Left lung (tissue), 10 donors: Measurements from ENCODE around the gene RAB29. TPM values are rescaled to one million over a fixed set of nuclear protein-coding genes. Genes with fewer than 3 reads are reported as not detected.

Source experiments
- ATAC-seq: fragments of 200-7000 bp; cut with Tn5 transposase; one replicate; pipeline ENCODE4 v1.9.1; 2020; ENCODE audit warnings: moderate library complexity
- DNase-seq, 4 donors: peaks; one replicate each; pipeline ENCODE4 v3.0.0-alpha.2; 2013 to 2020
- H3K27ac ChIP-seq, 2 donors: fragments of 200-600 bp; sonication (generic) in 1 of 2; one replicate each; pipeline versions ENCODE4 v1.5.0 to v1.8.0; 2020 to 2021
- H3K27me3 ChIP-seq, 2 donors: fragments of 200-600 bp; sonication (generic) in 1 of 2; one replicate each; pipeline versions ENCODE4 v1.5.0 to v1.8.0; 2020 to 2021
- H3K36me3 ChIP-seq, 2 donors: fragments of 200-600 bp; sonication (generic) in 1 of 2; one replicate each; pipeline versions ENCODE4 v1.5.0 to v1.8.0; 2020 to 2021
- H3K4me1 ChIP-seq, 2 donors: fragments of 200-600 bp; one replicate each; pipeline ENCODE4 v1.8.0; 2021
- H3K4me3 ChIP-seq, 2 donors: fragments of 200-600 bp; sonication (generic) in 1 of 2; one replicate each; pipeline versions ENCODE4 v1.5.0 to v1.8.0; 2020 to 2021; ENCODE audit warnings: mild to moderate bottlenecking in 1 of 2
- H3K9me3 ChIP-seq, 2 donors: fragments of 200-600 bp; sonication (generic) in 1 of 2; one replicate each; pipeline versions ENCODE4 v1.5.0 to v1.8.0; 2020 to 2021
- CTCF ChIP-seq, 2 donors: fragments of 200-600 bp; sonication (generic) in 1 of 2; IDR thresholded peaks; one replicate each; pipeline versions ENCODE4 v1.5.0 to v1.8.0; 2021; ENCODE audit warnings: antibody characterized with exemption in 2 of 2
- intact Hi-C, 2 donors: fragments of 100-400 bp; cut with DNase I; formaldehyde crosslinking; loops; one replicate each; pipeline versions ENCODE4 v1.11.2 to v1.14.2; 2022
- polyA plus RNA-seq, 6 donors: library from polyadenylated mRNA; unstranded; fragments of 120-200 nt; gene quantifications; one replicate each; pipeline ENCODE4 v1.2.1, GENCODE V29; 2013; ENCODE audit not compliant: insufficient read length in 6 of 6
- total RNA-seq, 2 donors: library from RNA; stranded (reverse); fragmentation: NEBNext Ultra II Directional; extraction: Animal tissue kit (Norgen Biotek cat#: 25700); gene quantifications; one replicate each; pipeline ENCODE4 v1.2.1, GENCODE V29; 2021
- donor health status: DM: no; HTN: yes; CAD: no.
- donor health status: DM: no; HTN: no; CAD: no.

RAB29 gene
- total and polyA plus RNA-seq, 8 donors, result 6.1 to 29.9 (median 8.2) TPM

GRCh38 chr1:205783433-205783795 is 8.1 kb upstream of the RAB29 start:
- intact Hi-C loops, result no loop called here
- no peak for ATAC-seq
- no peak for DNase-seq
- H3K27me3 ChIP-seq, result no peaks in the 10 kb centered on the region
- H3K9me3 ChIP-seq, result no peaks in the 10 kb centered on the region
- H3K4me1 ChIP-seq, result peaks cover 0 to 2% of the 10 kb centered on the region in 2 donors
- H3K36me3 ChIP-seq, result no peaks in the 10 kb centered on the region
- H3K27ac ChIP-seq, result no peak overlapping the region
- no peak overlapping the region for H3K4me3 ChIP-seq
- TF ChIP-seq CTCF (IDR thresholded peaks at IDR 0.05), result no peak

- no peaks in the 10 kb centered on the region for H3K9me3 ChIP-seq
- H3K27me3 ChIP-seq, result no peaks in the 10 kb centered on the region
- H3K4me3 ChIP-seq, result no peak overlapping the region
- no peak overlapping the region for H3K27ac ChIP-seq
- intact Hi-C loops, result no loop called here
- peaks cover 0 to 7% of the 10 kb centered on the region in 2 donors for H3K4me1 ChIP-seq
- no peak for TF ChIP-seq CTCF (IDR thresholded peaks at IDR 0.05)
- DNase-seq (no peak), ATAC-seq (no peak)
- no peaks in the 10 kb centered on the region for H3K36me3 ChIP-seq
Observed at GRCh38 chr1:205782627-205783432, 7.5 kb upstream of the RAB29 start.

- no peak for TF ChIP-seq CTCF (IDR thresholded peaks at IDR 0.05)
- Histone ChIP-seq H3K9me3 (no peaks in the 10 kb centered on the region), H3K27me3 (no peaks in the 10 kb centered on the region), H3K4me3 (no peak overlapping the region), H3K36me3 (no peaks in the 10 kb centered on the region), H3K4me1 (peaks cover 0 to 17% of the 10 kb centered on the region in 2 donors), H3K27ac (no peak overlapping the region)
- DNase-seq, result no peak
- no peak for ATAC-seq
- intact Hi-C loops, result no loop called here
Observed at GRCh38 chr1:205780335-205780734, 5.1 kb upstream of the RAB29 start.

- ATAC-seq (no peak), DNase-seq (no peak)
- H3K4me1 ChIP-seq, result peaks cover 0 to 24% of the 10 kb centered on the region in 2 donors
- no peaks in the 10 kb centered on the region for H3K27me3 ChIP-seq
- no peak overlapping the region for H3K27ac ChIP-seq
- no peaks in the 10 kb centered on the region for H3K9me3 ChIP-seq
- H3K36me3 ChIP-seq, result no peaks in the 10 kb centered on the region
- TF ChIP-seq CTCF (IDR thresholded peaks at IDR 0.05), result no peak
- H3K4me3 ChIP-seq, result no peak overlapping the region
- intact Hi-C loops, result no loop called here
Observed at GRCh38 chr1:205777994-205778393, 2.7 kb upstream of the RAB29 start.

- intact Hi-C loops, result no loop called here
- Histone ChIP-seq H3K4me3 (peak overlapping the region; percentile 52 to 73), H3K27me3 (no peaks in the 10 kb centered on the region), H3K4me1 (peaks cover 0 to 24% of the 10 kb centered on the region in 2 donors), H3K27ac (peak overlapping the region; percentile 29 to 81), H3K36me3 (peaks cover 0 to 9% of the 10 kb centered on the region in 2 donors), H3K9me3 (no peaks in the 10 kb centered on the region)
- DNase-seq (no peak), ATAC-seq (peak; percentile 5)
- TF ChIP-seq CTCF (IDR thresholded peaks at IDR 0.05), result no peak
Observed at GRCh38 chr1:205775717-205776056, 405 bp upstream of the RAB29 start.
